Fibroblast of lung (primary cell): ENCODE measurements around the gene NUCB1.

ENCODE experiments used
- CTCF ChIP-seq, 2 donors: IDR thresholded peaks in 1 of 2; conservative IDR thresholded peaks in 1 of 2; 1 replicate in 1 of 2; 2 replicates in 1 of 2; pipeline ENCODE4 v1.5.1; 2011 to 2012; ENCODE audit warnings: low read length in 2 of 2, control low read depth in 1 of 2, inconsistent platforms in 1 of 2, low read depth in 1 of 2, mild to moderate bottlenecking in 1 of 2
- EZH2 ChIP-seq: IDR thresholded peaks from 2 replicates; pipeline ENCODE4 v1.5.1; 2012; ENCODE audit warnings: low read length, control low read depth, mild to moderate bottlenecking; ENCODE audit errors: missing control alignments

DNA sequence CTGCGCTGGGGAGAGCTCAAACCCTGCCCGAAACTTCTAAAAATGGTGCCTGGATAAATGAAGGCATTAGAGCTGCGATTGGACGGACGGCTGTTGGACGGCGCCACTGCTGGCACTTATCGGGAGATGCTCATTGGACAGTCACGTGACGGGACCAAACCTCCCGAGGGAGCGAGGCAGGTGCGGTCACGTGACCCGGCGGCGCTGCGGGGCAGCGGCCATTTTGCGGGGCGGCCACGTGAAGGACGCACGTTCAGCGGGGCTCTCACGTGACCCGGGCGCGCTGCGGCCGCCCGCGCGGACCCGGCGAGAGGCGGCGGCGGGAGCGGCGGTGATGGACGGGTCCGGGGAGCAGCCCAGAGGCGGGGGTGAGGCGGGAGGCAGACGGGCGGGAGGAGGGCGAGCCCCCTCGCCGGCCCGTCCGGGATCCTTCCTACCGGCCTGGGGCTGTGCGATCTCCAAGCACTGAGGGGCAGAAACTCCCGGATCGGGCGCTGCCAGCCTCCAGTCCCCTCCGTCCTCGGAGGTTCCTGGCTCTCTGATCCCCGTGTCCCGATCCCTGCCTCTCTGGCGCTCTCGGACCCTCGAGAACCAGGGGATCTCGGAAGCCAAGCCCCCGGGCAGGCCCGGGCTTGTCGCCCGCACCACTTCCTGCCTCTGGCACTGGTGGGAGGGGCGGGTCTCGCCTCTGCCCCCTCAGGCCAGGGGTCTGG is 54.6 kb downstream of the NUCB1 start, which contains the start of gene BAX:
- no peak for TF ChIP-seq CTCF (conservative IDR thresholded peaks at IDR 0.05 in 1 of 2, IDR thresholded peaks at IDR 0.05 in 1 of 2; ENCODE audit: low read depth in 1 of 2, low read length in 2 of 2)
- TF ChIP-seq EZH2 = no peak
